HEK293T (cell line): Measurements from ENCODE around the gene ZNF501.

Experiments used
- BHLHE40 ChIP-seq: fragments of 450-650 bp; IDR thresholded peaks from 2 replicates; pipeline ENCODE4 v1.6.1; 2016; ENCODE audit warnings: mild to moderate bottlenecking, moderate library complexity, borderline replicate concordance
- FOXK2 ChIP-seq: fragments of 450-650 bp; IDR thresholded peaks from 2 replicates; pipeline ENCODE4 v1.6.1; 2016; ENCODE audit warnings: mild to moderate bottlenecking
- SP1 ChIP-seq: fragments of 450-650 bp; IDR thresholded peaks from 2 replicates; pipeline ENCODE4 v1.6.1; 2017
- TARDBP ChIP-seq: fragments of 450-650 bp; IDR thresholded peaks from 2 replicates; pipeline ENCODE4 v1.6.1; 2016

DNA sequence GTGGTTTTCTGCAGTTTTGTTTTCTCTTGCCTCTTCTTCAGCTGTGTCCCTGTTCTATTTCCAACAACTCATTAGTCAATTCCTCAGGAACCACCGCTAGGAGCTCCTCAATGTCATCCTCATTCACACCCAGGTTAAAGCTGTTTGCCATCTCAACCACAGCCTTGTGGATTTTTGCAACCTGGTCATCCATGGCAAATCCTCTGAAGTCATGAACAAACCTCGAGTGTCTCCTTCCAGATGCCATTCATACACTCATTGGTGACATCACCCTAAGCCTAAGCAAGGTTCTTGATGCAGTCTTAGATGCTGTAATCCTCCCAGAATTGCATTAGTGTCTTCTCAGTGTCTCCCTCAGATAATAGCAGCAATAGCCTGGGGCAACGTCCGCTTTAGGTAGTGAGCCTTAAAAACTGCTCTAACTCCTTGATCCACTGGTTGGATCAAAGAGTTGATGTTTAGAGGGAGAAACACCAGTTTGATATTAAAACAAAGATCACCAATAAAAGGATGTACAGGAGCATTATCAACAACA, 48.4 kb upstream of the ZNF501 start:
- no peak for TF ChIP-seq TARDBP
- no peak for TF ChIP-seq BHLHE40
- no peak for TF ChIP-seq FOXK2
- no peak for TF ChIP-seq SP1
